GM23338 (cell line): Measurements from ENCODE around the gene TMEM204. TPM values are rescaled to one million over a fixed set of nuclear protein-coding genes. Genes with fewer than 3 reads are reported as not detected.

ENCODE experiments used
- ATAC-seq: fragments of 200-7000 bp; cut with Tn5 transposase; 3 replicates; pipeline ENCODE4 v1.9.1; 2020
- DNase-seq: peaks from one replicate; pipeline ENCODE4 v3.0.0-alpha.2; 2015; ENCODE audit warnings: low spot score
- H2AFZ ChIP-seq: fragments of 200-600 bp; sonication (generic); 2 replicates; pipeline ENCODE4 v1.8.0; 2016; ENCODE audit warnings: antibody characterized with exemption, mild to moderate bottlenecking, moderate library complexity
- H3F3A ChIP-seq: fragments of 200-600 bp; sonication (generic); replicated peaks from 2 replicates; pipeline ENCODE4 v1.8.0; 2017; ENCODE audit warnings: antibody characterized with exemption, mixed run types, low read depth
- H3K27ac ChIP-seq: fragments of 200-600 bp; sonication (generic); 2 replicates; pipeline ENCODE4 v1.6.1; 2016; ENCODE audit warnings: low read depth
- H3K27me3 ChIP-seq: fragments of 200-600 bp; sonication (generic); 2 replicates; pipeline ENCODE4 v1.8.0; 2016; ENCODE audit warnings: mild to moderate bottlenecking, mixed run types, moderate library complexity; ENCODE audit not compliant: insufficient read depth
- H3K36me3 ChIP-seq: fragments of 200-600 bp; sonication (generic); 2 replicates; pipeline ENCODE4 v1.8.0; 2016; ENCODE audit warnings: mild to moderate bottlenecking; ENCODE audit not compliant: insufficient read depth
- H3K4me1 ChIP-seq: fragments of 200-600 bp; sonication (generic); 2 replicates; pipeline ENCODE4 v1.8.0; 2016; ENCODE audit warnings: mild to moderate bottlenecking, moderate library complexity; ENCODE audit not compliant: insufficient read depth
- H3K4me2 ChIP-seq: fragments of 200-600 bp; sonication (generic); 2 replicates; pipeline ENCODE4 v1.7.1; 2017; ENCODE audit warnings: mixed run types
- H3K4me3 ChIP-seq: fragments of 200-600 bp; sonication (generic); 2 replicates; pipeline ENCODE4 v1.6.1; 2016; ENCODE audit warnings: mixed run types
- H3K79me2 ChIP-seq: fragments of 200-600 bp; sonication (generic); replicated peaks from 2 replicates; pipeline ENCODE4 v1.8.0; 2017; ENCODE audit warnings: mild to moderate bottlenecking; ENCODE audit not compliant: insufficient read depth
- H3K9me2 ChIP-seq: fragments of 200-600 bp; sonication (generic); 2 replicates; pipeline ENCODE4 v1.8.0; 2017; ENCODE audit not compliant: insufficient read depth
- H4K20me1 ChIP-seq: fragments of 200-600 bp; sonication (generic); replicated peaks from 2 replicates; pipeline ENCODE4 v1.8.0; 2017; ENCODE audit warnings: mild to moderate bottlenecking; ENCODE audit not compliant: insufficient read depth
- H3K27ac Mint-ChIP-seq: 2 replicates; pipeline ENCODE4 v1.8.0; 2020; ENCODE audit warnings: inconsistent platforms, mild to moderate bottlenecking, moderate library complexity, mixed read lengths
- H3K27me3 Mint-ChIP-seq: 3 replicates; pipeline ENCODE4 v1.8.0; 2022; ENCODE audit warnings: low read depth, mild to moderate bottlenecking, moderate library complexity, mixed read lengths, inconsistent platforms; ENCODE audit not compliant: insufficient read depth, poor library complexity
- H3K36me3 Mint-ChIP-seq: 3 replicates; pipeline ENCODE4 v1.8.0; 2021; ENCODE audit warnings: low read depth, mild to moderate bottlenecking, inconsistent platforms, moderate library complexity, mixed read lengths
- H3K4me1 Mint-ChIP-seq: 3 replicates; pipeline ENCODE4 v1.8.0; 2020; ENCODE audit warnings: mild to moderate bottlenecking, inconsistent platforms, mixed read lengths
- H3K4me3 Mint-ChIP-seq: 3 replicates; pipeline ENCODE4 v1.8.0; 2021; ENCODE audit warnings: moderate library complexity, mild to moderate bottlenecking, inconsistent platforms, mixed read lengths
- H3K9me3 Mint-ChIP-seq: 3 replicates; pipeline ENCODE4 v1.8.0; 2020; ENCODE audit warnings: moderate library complexity, mild to moderate bottlenecking, inconsistent platforms, mixed read lengths
- CREB1 ChIP-seq: fragments of 250-450 bp; sonication (Bioruptor Pico); IDR thresholded peaks from 2 replicates; pipeline ENCODE4 v1.5.0; 2020; ENCODE audit warnings: low read depth, mild to moderate bottlenecking, moderate library complexity
- EZH2 ChIP-seq: fragments of 200-600 bp; sonication (generic); IDR thresholded peaks from one replicate; pipeline ENCODE4 v1.8.0; 2017; ENCODE audit warnings: antibody characterized with exemption, mild to moderate bottlenecking, low read depth; ENCODE audit not compliant: unreplicated experiment
- EZH2phosphoT487 ChIP-seq: fragments of 200-600 bp; sonication (generic); IDR thresholded peaks from one replicate; pipeline ENCODE4 v1.8.1; 2018; ENCODE audit warnings: antibody characterized with exemption; ENCODE audit not compliant: unreplicated experiment
- JUNB ChIP-seq: IDR thresholded peaks from one replicate; pipeline ENCODE4 v1.6.1; 2016; ENCODE audit warnings: antibody characterized with exemption; ENCODE audit not compliant: unreplicated experiment
- NANOG ChIP-seq: IDR thresholded peaks from 2 replicates; pipeline ENCODE4 v1.6.1; 2016; ENCODE audit warnings: antibody characterized with exemption, borderline replicate concordance
- POLR2AphosphoS5 ChIP-seq: IDR thresholded peaks from 2 replicates; pipeline ENCODE4 v1.6.1; 2016; ENCODE audit warnings: antibody characterized with exemption, low read depth
- STAT1 ChIP-seq: IDR thresholded peaks from one replicate; pipeline ENCODE4 v1.6.1; 2016; ENCODE audit warnings: antibody characterized with exemption; ENCODE audit not compliant: unreplicated experiment
- ZNF114 ChIP-seq: fragments of 250-450 bp; sonication (Bioruptor Pico); IDR thresholded peaks from 2 replicates; pipeline ENCODE4 v1.5.0; 2020; ENCODE audit warnings: mild to moderate bottlenecking, moderate library complexity
- ZNF331 ChIP-seq: fragments of 250-450 bp; sonication (Bioruptor Pico); IDR thresholded peaks from 2 replicates; pipeline ENCODE4 v1.5.0; 2020; ENCODE audit warnings: low read depth, mild to moderate bottlenecking, moderate library complexity
- polyA plus RNA-seq: library from polyadenylated mRNA; unstranded; fragments of >200 nt; fragmentation: Nextera tagmentation; extraction: Ambion mirVana; gene quantifications from 2 replicates; pipeline ENCODE4 v1.2.1, GENCODE V29; 2016
- total RNA-seq: library from RNA; depleted of rRNA; stranded (reverse); fragments of >200 nt; shearing (Covaris generic); gene quantifications from 2 replicates; pipeline ENCODE4 v1.2.3, GENCODE V29; 2014
- TF ChIP-seq, protein P1 (sequence below): IDR thresholded peaks from one replicate; pipeline ENCODE4 v1.6.1; 2018; ENCODE audit warnings: antibody characterized with exemption; ENCODE audit not compliant: unreplicated experiment
- TF ChIP-seq, protein P2 (sequence below), 2 experiments: fragments of 200-600 bp in 1 of 2; sonication (generic) in 1 of 2; conservative IDR thresholded peaks; 2 replicates each; pipeline versions ENCODE4 v1.5.1 to v1.6.1; 2016 to 2017; ENCODE audit warnings: antibody characterized with exemption in 2 of 2, low read depth in 2 of 2, mild to moderate bottlenecking in 2 of 2, moderate library complexity in 1 of 2

The TMEM204 gene
- total and polyA plus RNA-seq, 2 experiments from 2014 or later, result 0.14 to 0.21 TPM

DNA sequence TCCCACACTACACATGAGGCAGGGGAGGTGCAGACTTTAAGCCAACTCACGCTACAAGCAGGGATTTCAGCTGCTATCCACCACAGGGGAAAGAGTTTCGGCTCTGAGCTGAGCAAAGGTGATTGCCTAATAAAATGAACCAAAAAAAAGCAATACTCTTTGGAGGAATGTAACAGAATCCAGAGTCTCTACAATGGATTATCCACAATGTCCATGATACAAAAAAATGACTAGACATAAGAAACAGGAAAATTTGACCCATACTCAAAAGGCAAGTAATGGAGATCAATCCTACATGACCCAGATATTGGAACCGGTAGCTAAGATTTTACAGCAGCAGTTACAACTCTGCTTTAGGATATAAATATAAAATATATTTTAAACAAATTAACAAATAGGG is 19.0 kb upstream of the TMEM204 start (continued):
- no peak for TF ChIP-seq EZH2

DNA sequence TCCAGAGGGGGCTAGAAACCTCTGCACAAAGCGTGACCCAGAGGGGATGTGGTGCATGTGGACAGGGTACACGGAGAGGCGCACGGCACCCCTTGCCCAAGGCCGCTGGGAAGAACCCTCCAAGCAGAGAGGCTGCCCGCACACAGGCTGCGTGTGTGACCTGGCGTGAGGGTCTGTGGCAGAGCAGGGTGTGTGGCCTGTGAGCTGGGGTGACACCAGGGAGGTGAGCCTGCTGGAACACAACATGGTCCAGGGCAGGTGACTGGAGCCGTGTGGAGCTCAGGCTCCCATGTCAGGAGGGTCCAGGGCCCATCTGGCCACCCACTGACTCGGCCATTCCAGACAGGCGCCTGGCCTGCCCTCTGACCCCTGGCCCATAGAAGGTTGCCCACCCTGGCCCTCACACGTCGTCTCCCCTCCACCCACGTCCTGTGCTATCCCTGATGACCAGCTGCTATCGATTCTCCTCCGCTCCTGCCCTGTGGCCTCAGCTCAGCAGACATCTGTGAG is 14.8 kb upstream of the TMEM204 start:
- H3K4me3 Mint-ChIP-seq, result no peak overlapping the region
- no peak for DNase-seq
- H3K27ac Mint-ChIP-seq, result peak overlapping the region; percentile 74; the same call in 1 of the 2 replicates
- peaks cover 7% of the 10 kb centered on the region; the same call in 2 of the 3 replicates for H3K9me3 Mint-ChIP-seq
- Histone ChIP-seq H3K79me2 (no peaks in the 10 kb centered on the region), H2AFZ (no peak overlapping the region), H3F3A (no peaks in the 10 kb centered on the region), H4K20me1 (no peaks in the 10 kb centered on the region), H3K4me3 (no peak overlapping the region), H3K4me1 (no peaks in the 10 kb centered on the region), H3K9me2 (no peaks in the 10 kb centered on the region), H3K4me2 (no peak overlapping the region), H3K36me3 (no peaks in the 10 kb centered on the region), H3K27ac (no peak overlapping the region), H3K27me3 (no peaks in the 10 kb centered on the region)
- no peak for TF ChIP-seq STAT1
- no peak for TF ChIP-seq NANOG
- no peak for TF ChIP-seq POLR2AphosphoS5
- no peak for TF ChIP-seq EZH2
- no peak for TF ChIP-seq JUNB
- TF ChIP-seq ZNF114 (CRISPR knock-in tag), result no peak
- TF ChIP-seq, protein P1, sequence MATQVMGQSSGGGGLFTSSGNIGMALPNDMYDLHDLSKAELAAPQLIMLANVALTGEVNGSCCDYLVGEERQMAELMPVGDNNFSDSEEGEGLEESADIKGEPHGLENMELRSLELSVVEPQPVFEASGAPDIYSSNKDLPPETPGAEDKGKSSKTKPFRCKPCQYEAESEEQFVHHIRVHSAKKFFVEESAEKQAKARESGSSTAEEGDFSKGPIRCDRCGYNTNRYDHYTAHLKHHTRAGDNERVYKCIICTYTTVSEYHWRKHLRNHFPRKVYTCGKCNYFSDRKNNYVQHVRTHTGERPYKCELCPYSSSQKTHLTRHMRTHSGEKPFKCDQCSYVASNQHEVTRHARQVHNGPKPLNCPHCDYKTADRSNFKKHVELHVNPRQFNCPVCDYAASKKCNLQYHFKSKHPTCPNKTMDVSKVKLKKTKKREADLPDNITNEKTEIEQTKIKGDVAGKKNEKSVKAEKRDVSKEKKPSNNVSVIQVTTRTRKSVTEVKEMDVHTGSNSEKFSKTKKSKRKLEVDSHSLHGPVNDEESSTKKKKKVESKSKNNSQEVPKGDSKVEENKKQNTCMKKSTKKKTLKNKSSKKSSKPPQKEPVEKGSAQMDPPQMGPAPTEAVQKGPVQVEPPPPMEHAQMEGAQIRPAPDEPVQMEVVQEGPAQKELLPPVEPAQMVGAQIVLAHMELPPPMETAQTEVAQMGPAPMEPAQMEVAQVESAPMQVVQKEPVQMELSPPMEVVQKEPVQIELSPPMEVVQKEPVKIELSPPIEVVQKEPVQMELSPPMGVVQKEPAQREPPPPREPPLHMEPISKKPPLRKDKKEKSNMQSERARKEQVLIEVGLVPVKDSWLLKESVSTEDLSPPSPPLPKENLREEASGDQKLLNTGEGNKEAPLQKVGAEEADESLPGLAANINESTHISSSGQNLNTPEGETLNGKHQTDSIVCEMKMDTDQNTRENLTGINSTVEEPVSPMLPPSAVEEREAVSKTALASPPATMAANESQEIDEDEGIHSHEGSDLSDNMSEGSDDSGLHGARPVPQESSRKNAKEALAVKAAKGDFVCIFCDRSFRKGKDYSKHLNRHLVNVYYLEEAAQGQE, result no peak
- no peak for TF ChIP-seq ZNF331 (CRISPR knock-in tag)
- TF ChIP-seq CREB1 (CRISPR knock-in tag), result no peak
- no peak for ATAC-seq
- H3K36me3 Mint-ChIP-seq, result peaks cover 26% of the 10 kb centered on the region
- peaks cover 4% of the 10 kb centered on the region for H3K27me3 Mint-ChIP-seq
- no peaks in the 10 kb centered on the region for H3K4me1 Mint-ChIP-seq

DNA sequence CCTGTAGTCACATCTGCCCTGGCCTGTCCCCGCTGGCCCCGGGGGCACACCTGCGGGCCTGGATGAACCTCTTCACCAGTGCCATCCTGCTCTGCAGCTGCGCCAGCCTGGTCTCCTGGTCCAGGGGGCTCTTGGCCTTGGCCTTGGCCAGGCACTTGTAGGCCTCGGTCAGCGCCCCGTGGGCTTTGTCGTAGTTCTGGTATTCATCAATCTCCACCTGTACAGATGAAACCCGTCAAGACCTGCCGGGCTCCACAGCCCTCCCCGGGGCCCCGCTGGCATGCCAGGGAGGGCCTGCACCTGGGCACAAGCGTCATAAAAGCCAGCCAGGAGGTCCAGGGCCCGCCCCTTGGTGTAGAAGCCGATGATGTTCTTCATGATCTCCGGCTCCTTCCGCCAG is 13.6 kb upstream of the TMEM204 start:
- H3K9me2 ChIP-seq, result no peaks in the 10 kb centered on the region
- Mint-ChIP-seq H3K27me3 (peaks cover 1% of the 10 kb centered on the region), H3K9me3 (no peaks in the 10 kb centered on the region; the same call in 2 of the 3 replicates), H3K36me3 (peaks cover 19% of the 10 kb centered on the region), H3K27ac (no peak overlapping the region), H3K4me3 (no peak overlapping the region), H3K4me1 (no peaks in the 10 kb centered on the region)
- H4K20me1 ChIP-seq, result no peaks in the 10 kb centered on the region
- H3K27me3 ChIP-seq, result no peaks in the 10 kb centered on the region
- no peak overlapping the region for H3K4me3 ChIP-seq
- DNase-seq, result no peak
- no peak for ATAC-seq
- no peaks in the 10 kb centered on the region for H3K79me2 ChIP-seq
- no peak overlapping the region for H3K27ac ChIP-seq
- no peaks in the 10 kb centered on the region for H3K4me1 ChIP-seq
- no peaks in the 10 kb centered on the region for H3F3A ChIP-seq
- H3K4me2 ChIP-seq, result no peak overlapping the region
- no peak overlapping the region for H2AFZ ChIP-seq
- no peaks in the 10 kb centered on the region for H3K36me3 ChIP-seq
- TF ChIP-seq POLR2AphosphoS5 (no peak), ZNF331 (CRISPR knock-in tag) (no peak), ZNF114 (CRISPR knock-in tag) (no peak), EZH2phosphoT487 (no peak), EZH2 (no peak), JUNB (no peak)
- TF ChIP-seq, protein P2, sequence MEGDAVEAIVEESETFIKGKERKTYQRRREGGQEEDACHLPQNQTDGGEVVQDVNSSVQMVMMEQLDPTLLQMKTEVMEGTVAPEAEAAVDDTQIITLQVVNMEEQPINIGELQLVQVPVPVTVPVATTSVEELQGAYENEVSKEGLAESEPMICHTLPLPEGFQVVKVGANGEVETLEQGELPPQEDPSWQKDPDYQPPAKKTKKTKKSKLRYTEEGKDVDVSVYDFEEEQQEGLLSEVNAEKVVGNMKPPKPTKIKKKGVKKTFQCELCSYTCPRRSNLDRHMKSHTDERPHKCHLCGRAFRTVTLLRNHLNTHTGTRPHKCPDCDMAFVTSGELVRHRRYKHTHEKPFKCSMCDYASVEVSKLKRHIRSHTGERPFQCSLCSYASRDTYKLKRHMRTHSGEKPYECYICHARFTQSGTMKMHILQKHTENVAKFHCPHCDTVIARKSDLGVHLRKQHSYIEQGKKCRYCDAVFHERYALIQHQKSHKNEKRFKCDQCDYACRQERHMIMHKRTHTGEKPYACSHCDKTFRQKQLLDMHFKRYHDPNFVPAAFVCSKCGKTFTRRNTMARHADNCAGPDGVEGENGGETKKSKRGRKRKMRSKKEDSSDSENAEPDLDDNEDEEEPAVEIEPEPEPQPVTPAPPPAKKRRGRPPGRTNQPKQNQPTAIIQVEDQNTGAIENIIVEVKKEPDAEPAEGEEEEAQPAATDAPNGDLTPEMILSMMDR (conservative IDR thresholded peaks at IDR 0.05; ENCODE audit: low read depth in 2 of 2), result no peak
- TF ChIP-seq, protein P1, result no peak
